Transverse colon (tissue), 4 donors: Measurements from ENCODE around the gene CD276. TPM values are rescaled to one million over a fixed set of nuclear protein-coding genes. Genes with fewer than 3 reads are reported as not detected.

Source experiments
- DNase-seq: peaks from one replicate; pipeline ENCODE4 v3.0.0-alpha.2; 2019
- H3K27ac ChIP-seq, 4 donors: fragments of 200-600 bp; sonication (generic); 2 replicates each; pipeline ENCODE4 v1.5.1; 2016 to 2018; ENCODE audit warnings: inconsistent platforms in 4 of 4
- H3K27me3 ChIP-seq: fragments of 200-600 bp; sonication (generic); 2 replicates; pipeline ENCODE4 v1.5.1; 2017; ENCODE audit warnings: inconsistent platforms
- H3K36me3 ChIP-seq, 4 donors: fragments of 200-600 bp; sonication (generic); 2 replicates each; pipeline ENCODE4 v1.5.1; 2017 to 2019; ENCODE audit warnings: inconsistent platforms in 4 of 4
- H3K4me1 ChIP-seq, 4 donors: fragments of 200-600 bp; sonication (generic); 2 replicates each; pipeline ENCODE4 v1.5.1; 2017 to 2020; ENCODE audit warnings: inconsistent platforms in 4 of 4
- H3K4me3 ChIP-seq, 4 donors: fragments of 200-600 bp; sonication (generic); 1 replicate in 1 of 4; 2 replicates in 3 of 4; pipeline versions ENCODE4 v1.5.1 to v1.6.1; 2017 to 2019; ENCODE audit warnings: inconsistent platforms in 4 of 4
- H3K9me3 ChIP-seq, 2 donors: fragments of 200-600 bp; sonication (generic); 2 replicates each; pipeline ENCODE4 v1.5.1; 2017 to 2019; ENCODE audit warnings: inconsistent platforms in 2 of 2
- EP300 ChIP-seq: sonication (generic); formaldehyde crosslinking; IDR thresholded peaks from one replicate; pipeline ENCODE4 v1.6.1; 2017; ENCODE audit warnings: antibody characterized with exemption, low read depth
- POLR2A ChIP-seq: fragments of 450-650 bp; IDR thresholded peaks from one replicate; pipeline ENCODE4 v1.6.1; 2016; ENCODE audit warnings: antibody characterized with exemption, mild to moderate bottlenecking, moderate library complexity
- POLR2AphosphoS5 ChIP-seq, 3 donors: sonication (generic); formaldehyde crosslinking; IDR thresholded peaks; one replicate each; pipeline ENCODE4 v1.6.1; 2016; ENCODE audit warnings: antibody characterized with exemption in 3 of 3
- WGBS, 2 donors: methylation state at CpG; one replicate each; pipeline ENCODE4 v1.1.5; 2018; ENCODE audit warnings: low coverage in 1 of 2; 5-methylcytosine and 5-hydroxymethylcytosine counted together
- in situ Hi-C, 4 donors: fragments of 200-750 bp; cut with MboI; loops; one replicate each; pipeline versions ENCODE4 v1.15.0 to v1.15.1; 2017; ENCODE audit warnings: low sequenced_read_pairs in 3 of 4, low pct_ligation_motif_present in 1 of 4, low pct_unique_long_range_greater_than_20kb in 1 of 4
- intact Hi-C: fragments of 100-400 bp; cut with DNase I; formaldehyde crosslinking; loops from one replicate; pipeline ENCODE4 v1.15.1; 2023; ENCODE audit warnings: low total_unique reads
- total RNA-seq, 4 donors: library from RNA; depleted of rRNA; stranded (reverse); fragments of >200 nt; gene quantifications; one replicate each; pipeline ENCODE4 v1.1.0, GENCODE V29; 2016
- TF ChIP-seq, protein P1 (sequence below), 5 experiments: fragments of 200-600 bp in 3 of 5; fragments of 450-650 bp in 2 of 5; sonication (generic) in 3 of 5; IDR thresholded peaks; 1 replicate in 2 of 5; 2 replicates in 3 of 5; pipeline ENCODE4 v1.5.1; 2016 to 2017; ENCODE audit warnings: antibody characterized with exemption in 5 of 5, inconsistent platforms in 3 of 5, mild to moderate bottlenecking in 2 of 5, moderate library complexity in 1 of 5

CD276 gene
- total RNA-seq, 4 donors from 2014 or later: 26.8 to 110 (median 45.7) TPM

DNA sequence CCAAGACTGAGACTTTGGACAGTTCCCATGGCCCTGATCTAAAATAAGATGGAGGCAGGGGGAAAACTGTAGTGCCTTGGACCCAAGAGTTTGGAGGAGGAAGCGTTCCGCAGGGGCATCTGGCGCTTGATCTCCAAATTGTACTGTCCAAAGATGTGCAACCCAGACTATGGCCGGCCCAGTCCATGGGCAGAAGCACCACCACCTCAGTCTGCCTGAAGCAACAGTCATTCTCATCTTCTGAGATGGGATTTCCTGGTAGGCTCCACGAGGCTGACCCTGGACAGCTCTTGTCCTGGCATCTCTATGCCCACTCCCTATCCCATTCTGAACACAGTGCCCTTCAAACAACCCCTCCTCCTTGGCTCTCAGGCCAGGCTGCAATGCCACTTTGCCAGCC, 65.3 kb downstream of the CD276 start:
- Histone ChIP-seq H3K36me3 (no peaks in the 10 kb centered on the region), H3K27me3 (peaks cover 42% of the 10 kb centered on the region), H3K27ac (no peak overlapping the region), H3K4me3 (no peak overlapping the region), H3K4me1 (peaks cover 0 to 21% (median 11%) of the 10 kb centered on the region in 4 donors), H3K9me3 (no peaks in the 10 kb centered on the region)
- intact Hi-C loops: no loop called here
- in situ Hi-C loops: no loop called here
- TF ChIP-seq, protein P1, sequence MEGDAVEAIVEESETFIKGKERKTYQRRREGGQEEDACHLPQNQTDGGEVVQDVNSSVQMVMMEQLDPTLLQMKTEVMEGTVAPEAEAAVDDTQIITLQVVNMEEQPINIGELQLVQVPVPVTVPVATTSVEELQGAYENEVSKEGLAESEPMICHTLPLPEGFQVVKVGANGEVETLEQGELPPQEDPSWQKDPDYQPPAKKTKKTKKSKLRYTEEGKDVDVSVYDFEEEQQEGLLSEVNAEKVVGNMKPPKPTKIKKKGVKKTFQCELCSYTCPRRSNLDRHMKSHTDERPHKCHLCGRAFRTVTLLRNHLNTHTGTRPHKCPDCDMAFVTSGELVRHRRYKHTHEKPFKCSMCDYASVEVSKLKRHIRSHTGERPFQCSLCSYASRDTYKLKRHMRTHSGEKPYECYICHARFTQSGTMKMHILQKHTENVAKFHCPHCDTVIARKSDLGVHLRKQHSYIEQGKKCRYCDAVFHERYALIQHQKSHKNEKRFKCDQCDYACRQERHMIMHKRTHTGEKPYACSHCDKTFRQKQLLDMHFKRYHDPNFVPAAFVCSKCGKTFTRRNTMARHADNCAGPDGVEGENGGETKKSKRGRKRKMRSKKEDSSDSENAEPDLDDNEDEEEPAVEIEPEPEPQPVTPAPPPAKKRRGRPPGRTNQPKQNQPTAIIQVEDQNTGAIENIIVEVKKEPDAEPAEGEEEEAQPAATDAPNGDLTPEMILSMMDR (IDR thresholded peaks at IDR 0.05): no peak
- TF ChIP-seq POLR2A (no peak), POLR2AphosphoS5 (IDR thresholded peaks at IDR 0.05) (no peak), EP300 (no peak)
- DNase-seq: no peak
- 76% methylated on average over 5 of the region's 5 CpGs; no CpG with 5 or more reads in 1 of the 2 donors for WGBS, 2 donors

DNA sequence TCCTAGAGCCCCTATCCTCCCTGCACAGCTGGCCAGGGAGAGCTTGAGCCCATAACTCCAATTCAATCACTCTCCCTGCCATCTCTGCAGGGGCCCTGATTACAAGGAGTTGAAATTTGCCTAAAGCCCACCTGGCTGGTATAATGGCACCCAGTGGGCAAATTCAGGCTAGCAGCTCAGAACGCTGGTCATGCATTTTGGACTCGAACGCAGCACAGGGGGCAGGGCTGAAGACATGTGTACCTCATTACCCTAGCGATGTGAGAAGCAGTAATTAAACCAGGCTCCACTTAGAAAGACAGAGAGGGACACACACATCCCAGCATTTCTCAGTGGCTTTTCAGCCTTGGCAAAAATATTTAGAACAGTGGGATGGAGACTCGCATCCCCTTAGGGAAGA, 65.8 kb downstream of the CD276 start:
- DNase-seq: no peak
- Histone ChIP-seq H3K27ac (no peak overlapping the region), H3K27me3 (peaks cover 42% of the 10 kb centered on the region), H3K36me3 (no peaks in the 10 kb centered on the region), H3K9me3 (no peaks in the 10 kb centered on the region), H3K4me3 (no peak overlapping the region), H3K4me1 (peaks cover 0 to 21% (median 11%) of the 10 kb centered on the region in 4 donors)
- WGBS, 2 donors: 81% methylated on average over 5 of the region's 5 CpGs; no CpG with 5 or more reads in 1 of the 2 donors
- TF ChIP-seq EP300 (no peak), POLR2A (no peak), POLR2AphosphoS5 (IDR thresholded peaks at IDR 0.05) (no peak)
- TF ChIP-seq, protein P1 (IDR thresholded peaks at IDR 0.05): no peak
- intact Hi-C loops (no loop called here), in situ Hi-C loops (no loop called here)

DNA sequence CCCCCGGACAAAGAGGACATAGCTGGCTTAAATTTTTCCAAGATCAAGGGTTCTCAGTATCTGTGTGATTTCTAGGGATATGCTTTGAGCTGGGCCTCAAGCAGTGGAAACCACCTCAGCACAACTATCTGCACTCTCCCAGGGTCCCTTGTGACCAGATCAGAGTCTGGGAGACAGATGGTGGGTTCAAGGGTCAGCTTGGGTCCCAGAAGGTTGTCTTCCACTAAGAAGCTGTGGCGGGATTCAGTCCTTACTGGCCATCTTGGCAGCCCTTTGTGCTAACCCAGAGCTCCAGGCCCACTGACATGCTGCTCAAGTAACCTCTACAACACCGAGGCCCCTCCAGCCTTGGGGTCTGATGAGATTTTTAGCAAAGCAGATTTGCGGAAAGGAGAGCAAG, 66.3 kb downstream of the CD276 start:
- TF ChIP-seq EP300: no peak
- Histone ChIP-seq H3K4me1 (peaks cover 0 to 21% (median 11%) of the 10 kb centered on the region in 4 donors), H3K4me3 (no peak overlapping the region), H3K27me3 (peaks cover 42% of the 10 kb centered on the region), H3K9me3 (no peaks in the 10 kb centered on the region), H3K27ac (no peak overlapping the region), H3K36me3 (no peaks in the 10 kb centered on the region)
- 92% methylated on average over 4 of the region's 4 CpGs; no CpG with 5 or more reads in 1 of the 2 donors for WGBS, 2 donors
- no peak for DNase-seq
- intact Hi-C loops: no loop called here
- in situ Hi-C loops: no loop called here

DNA sequence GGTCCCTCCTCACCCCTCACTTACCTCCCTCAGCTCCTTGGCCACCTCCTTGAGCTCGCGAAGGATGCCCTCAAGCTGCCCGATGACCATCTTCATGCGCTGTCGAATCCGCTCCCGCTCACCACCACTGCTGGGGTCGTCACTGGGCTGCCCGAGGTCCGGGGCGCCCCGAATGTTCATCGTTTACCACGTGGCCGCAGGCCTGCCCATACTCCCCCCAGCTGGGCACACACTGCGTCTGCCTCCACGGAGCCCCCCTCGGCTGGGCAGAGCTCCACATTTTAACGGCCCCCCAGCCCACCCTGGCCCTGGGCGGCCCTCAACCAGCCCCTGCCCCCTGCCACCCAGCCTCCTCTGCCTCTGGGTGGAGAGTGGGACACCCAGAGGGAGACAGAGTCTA, 66.8 kb downstream of the CD276 start:
- Histone ChIP-seq H3K9me3 (no peaks in the 10 kb centered on the region), H3K4me1 (peaks cover 0 to 21% (median 11%) of the 10 kb centered on the region in 4 donors), H3K4me3 (no peak overlapping the region), H3K27me3 (peaks cover 42% of the 10 kb centered on the region), H3K27ac (no peak overlapping the region), H3K36me3 (no peaks in the 10 kb centered on the region)
- intact Hi-C loops (no loop called here), in situ Hi-C loops (no loop called here)
- no peak for TF ChIP-seq POLR2A
- no peak for TF ChIP-seq EP300
- TF ChIP-seq, protein P1 (IDR thresholded peaks at IDR 0.05): no peak
- TF ChIP-seq POLR2AphosphoS5 (IDR thresholded peaks at IDR 0.05): no peak
- 85% methylated on average over 20 of the region's 20 CpGs; no CpG with 5 or more reads in 1 of the 2 donors for WGBS, 2 donors
- no peak for DNase-seq

DNA sequence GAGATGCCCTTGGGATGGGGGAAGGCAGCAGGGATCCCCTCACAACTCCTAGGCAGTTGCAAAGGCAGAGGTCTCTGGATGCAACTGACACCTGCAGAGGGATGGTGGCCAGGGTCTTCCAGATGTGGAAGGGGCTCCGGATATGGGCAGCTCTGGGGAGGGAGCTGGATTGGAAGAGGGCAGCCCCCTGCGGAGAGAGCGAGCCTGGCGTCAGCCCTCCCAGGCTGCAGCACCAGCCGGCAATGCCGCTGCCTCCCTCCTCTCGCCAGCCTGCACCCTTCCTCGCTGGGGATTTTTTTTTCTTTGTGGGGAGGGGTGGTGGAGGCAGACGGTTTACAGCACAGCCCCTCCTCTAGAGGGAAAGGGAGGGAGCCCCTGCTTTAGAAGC, 67.3 kb downstream of the CD276 start:
- TF ChIP-seq POLR2A (no peak), POLR2AphosphoS5 (IDR thresholded peaks at IDR 0.05) (no peak), EP300 (no peak)
- TF ChIP-seq, protein P1 (IDR thresholded peaks at IDR 0.05): no peak
- no peak overlapping the region for H3K27ac ChIP-seq
- no peak for DNase-seq
- H3K9me3 ChIP-seq: no peaks in the 10 kb centered on the region
- intact Hi-C loops: no loop called here
- H3K27me3 ChIP-seq: peaks cover 42% of the 10 kb centered on the region
- peaks cover 0 to 21% (median 11%) of the 10 kb centered on the region in 4 donors for H3K4me1 ChIP-seq
- in situ Hi-C loops: no loop called here
- peak overlapping the region in 3 of 4 donors; percentile 36 to 50 (median 48) for H3K4me3 ChIP-seq
- 10% methylated on average over 4 of the region's 9 CpGs; no CpG with 5 or more reads in 1 of the 2 donors for WGBS, 2 donors
- no peaks in the 10 kb centered on the region for H3K36me3 ChIP-seq
